SK-N-SH treated with all-trans-retinoic acid at 6 μM for 48 hours (cell line): Measurements from ENCODE around the gene IFI16.

ENCODE experiments used
- ARNTL ChIP-seq: fragments of 450-650 bp; formaldehyde crosslinking; IDR thresholded peaks from 2 replicates; pipeline ENCODE4 v1.5.0; 2020; ENCODE audit warnings: low read depth, mild to moderate bottlenecking, moderate library complexity, borderline replicate concordance
- CSRNP3 ChIP-seq: fragments of 250-450 bp; sonication (Bioruptor Pico); IDR thresholded peaks from 2 replicates; pipeline ENCODE4 v1.5.1; 2021; ENCODE audit warnings: mild to moderate bottlenecking, moderate library complexity
- SNAI2 ChIP-seq: fragments of 250-450 bp; sonication (Bioruptor Pico); IDR thresholded peaks from 2 replicates; pipeline ENCODE4 v1.5.0; 2020; ENCODE audit warnings: mild to moderate bottlenecking, moderate library complexity
- TCF4 ChIP-seq: fragments of 250-450 bp; sonication (Bioruptor Pico); IDR thresholded peaks from 2 replicates; pipeline ENCODE4 v1.8.0; 2021; ENCODE audit warnings: mild to moderate bottlenecking, moderate library complexity, borderline replicate concordance

- TF ChIP-seq ARNTL, result no peak
- TF ChIP-seq TCF4, result no peak
- TF ChIP-seq SNAI2 (CRISPR knock-in tag), result no peak
- no peak for TF ChIP-seq CSRNP3
Measured at GRCh38 chr1:159081626-159082025, 71.9 kb downstream of the IFI16 start.
